OCI-LY7 (cell line): Measurements from ENCODE around the gene PPP1R14B.

ENCODE experiments used
- CTCF ChIP-seq: fragments of 200-600 bp; sonication (generic); conservative IDR thresholded peaks from 2 replicates; pipeline ENCODE4 v1.5.1; 2014; ENCODE audit warnings: mild to moderate bottlenecking, antibody characterized with exemption, low read length, moderate library complexity, mixed read lengths
- EZH2phosphoT487 ChIP-seq: fragments of 200-600 bp; sonication (generic); IDR thresholded peaks from 2 replicates; pipeline ENCODE4 v1.6.1; 2018; ENCODE audit warnings: low read depth, borderline replicate concordance, mild to moderate bottlenecking, mixed run types, antibody characterized with exemption, low read length, moderate library complexity, mixed read lengths

DNA sequence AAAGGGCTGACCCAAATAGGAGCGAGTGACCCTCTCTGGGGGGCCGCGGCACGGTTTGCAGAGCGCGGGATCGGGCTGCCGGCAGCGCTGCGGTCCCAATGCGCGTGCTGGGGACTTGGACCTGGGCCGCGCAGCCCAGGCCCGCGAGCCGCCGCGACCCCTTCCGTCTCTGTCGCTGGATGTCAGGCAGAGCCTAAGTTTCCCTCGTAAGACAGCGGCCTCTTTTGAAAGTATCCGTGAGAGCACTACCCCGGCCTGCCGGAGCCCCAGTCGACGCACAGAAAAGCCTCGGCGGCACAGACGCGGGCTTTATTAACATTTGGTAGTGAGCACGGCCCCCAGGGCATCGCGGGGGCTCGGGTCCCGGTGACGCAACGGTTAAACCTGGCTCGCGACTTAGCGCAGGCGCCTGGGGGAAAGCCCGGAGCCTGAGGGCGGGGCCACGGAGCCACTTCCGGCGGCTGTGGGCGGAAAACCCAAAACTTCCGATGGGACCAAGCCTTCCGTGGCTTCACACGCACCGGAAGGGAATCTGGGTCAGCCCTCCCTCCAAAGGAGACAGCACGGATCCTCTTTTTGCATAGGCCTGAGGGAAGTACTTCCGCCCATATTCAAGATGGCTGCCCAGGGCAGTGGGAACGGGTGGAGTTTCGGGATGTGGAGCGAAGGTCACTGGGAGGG is 22.9 kb upstream of the PPP1R14B start:
- peak; percentile 37 for TF ChIP-seq CTCF
- no peak for TF ChIP-seq EZH2phosphoT487
